Rectal smooth muscle tissue (tissue), 1 donor: ENCODE results near the gene FHOD3.

ENCODE experiments used
- H3K27ac ChIP-seq: one replicate; pipeline ENCODE4 v1.7.0; 2013; ENCODE audit warnings: low read depth, low read length, inconsistent platforms
- H3K27me3 ChIP-seq: one replicate; pipeline ENCODE4 v1.7.0; 2013; ENCODE audit warnings: low read length; ENCODE audit not compliant: control insufficient read depth, insufficient read depth
- H3K36me3 ChIP-seq: one replicate; pipeline ENCODE4 v1.7.0; 2013; ENCODE audit warnings: low read length; ENCODE audit not compliant: control insufficient read depth, insufficient read depth
- H3K4me1 ChIP-seq: one replicate; pipeline ENCODE4 v1.7.0; 2013; ENCODE audit warnings: low read length; ENCODE audit not compliant: control insufficient read depth, insufficient read depth
- H3K4me3 ChIP-seq: one replicate; pipeline ENCODE4 v1.7.0; 2013; ENCODE audit warnings: low read length
- H3K9ac ChIP-seq: one replicate; pipeline ENCODE4 v1.7.0; 2013; ENCODE audit warnings: low read length

Gene FHOD3

DNA sequence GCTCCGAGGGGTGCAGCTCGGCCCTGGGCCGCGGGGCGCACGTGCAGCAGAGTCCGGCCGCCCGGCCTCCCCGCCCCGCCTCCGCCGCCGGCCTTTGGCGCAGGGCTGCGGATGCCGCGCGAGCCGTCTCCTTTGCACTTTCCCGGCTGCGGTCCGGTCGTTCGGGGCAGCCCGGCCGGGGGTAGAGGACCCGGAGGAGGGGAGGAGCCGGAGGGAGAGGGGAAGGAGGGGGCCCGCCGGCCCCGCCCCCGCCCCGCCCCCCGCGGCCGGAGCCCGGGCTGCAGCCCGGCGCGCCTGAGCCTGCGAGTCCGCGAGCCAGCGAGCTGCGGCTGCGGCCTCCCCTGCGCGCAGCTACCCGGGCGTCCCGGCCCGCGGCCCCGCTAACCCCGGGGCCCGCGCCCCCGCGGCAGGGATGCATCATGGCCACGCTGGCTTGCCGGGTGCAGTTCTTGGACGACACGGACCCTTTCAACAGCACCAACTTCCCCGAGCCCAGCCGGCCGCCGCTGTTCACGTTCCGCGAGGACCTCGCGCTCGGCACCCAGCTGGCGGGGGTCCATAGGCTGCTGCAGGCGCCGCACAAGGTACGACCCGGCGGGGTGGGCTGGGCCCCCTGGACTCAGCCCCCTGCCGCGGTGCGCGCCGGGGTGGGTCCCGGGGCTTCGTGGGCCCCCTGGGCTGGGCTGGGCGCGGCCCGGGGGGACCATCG is at the start of gene FHOD3:
TSS of gene FHOD3 (plus strand) at position 297 of the 709 bp plus-strand sequence. CDS start at position 420, 123 bp downstream.
- Histone ChIP-seq H3K27me3 (no peaks in the 10 kb centered on the region), H3K4me1 (no peaks in the 10 kb centered on the region), H3K36me3 (no peaks in the 10 kb centered on the region), H3K27ac (no peak within 1 kb of the TSS), H3K4me3 (peak within 1 kb of the TSS; percentile 68), H3K9ac (no peak within 1 kb of the TSS)

DNA sequence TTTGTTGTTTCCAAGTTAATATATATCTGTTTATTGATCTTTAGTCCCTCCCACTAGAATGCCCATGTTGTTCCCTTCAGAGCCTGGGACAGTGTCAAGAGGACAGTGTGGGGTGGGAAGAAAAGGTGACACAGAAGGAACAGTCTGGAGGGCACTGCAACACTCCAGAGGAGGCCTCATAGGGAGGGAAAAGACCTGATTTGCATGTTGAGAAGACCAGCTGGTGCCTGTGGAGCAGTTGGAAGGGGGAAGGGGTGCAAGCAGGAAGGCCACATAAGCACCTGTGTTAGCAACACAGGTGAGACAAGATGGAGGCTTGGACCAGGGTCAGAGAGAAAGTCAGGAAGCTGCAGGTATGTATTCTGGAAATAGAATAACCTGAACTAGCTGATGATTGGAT is 48.1 kb upstream of the FHOD3 start:
- Histone ChIP-seq H3K27ac (no peak overlapping the region), H3K27me3 (no peaks in the 10 kb centered on the region), H3K36me3 (no peaks in the 10 kb centered on the region), H3K4me3 (no peak overlapping the region), H3K4me1 (no peaks in the 10 kb centered on the region), H3K9ac (no peak overlapping the region)

DNA sequence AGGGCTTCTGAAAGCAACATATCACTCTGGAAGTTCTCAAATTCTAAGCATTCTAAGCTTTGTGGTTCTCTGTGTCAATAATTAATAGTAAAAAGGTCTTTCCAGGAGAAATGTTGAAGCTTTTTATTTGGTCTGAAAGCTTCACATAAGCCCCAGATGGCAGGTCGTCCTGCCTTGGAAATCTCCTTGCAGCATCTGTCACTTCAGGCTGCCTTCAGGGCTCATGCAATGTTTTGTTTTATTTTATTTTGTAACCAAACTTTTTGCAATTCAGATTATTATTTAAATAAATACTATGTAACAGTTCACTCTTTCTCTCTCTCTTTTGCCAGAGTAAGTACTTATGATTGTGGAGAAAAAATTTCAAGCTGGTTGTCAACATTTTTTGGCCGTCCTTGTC is 46.7 kb upstream of the FHOD3 start:
- Histone ChIP-seq H3K27me3 (no peaks in the 10 kb centered on the region), H3K4me1 (no peaks in the 10 kb centered on the region), H3K4me3 (no peak overlapping the region)

DNA sequence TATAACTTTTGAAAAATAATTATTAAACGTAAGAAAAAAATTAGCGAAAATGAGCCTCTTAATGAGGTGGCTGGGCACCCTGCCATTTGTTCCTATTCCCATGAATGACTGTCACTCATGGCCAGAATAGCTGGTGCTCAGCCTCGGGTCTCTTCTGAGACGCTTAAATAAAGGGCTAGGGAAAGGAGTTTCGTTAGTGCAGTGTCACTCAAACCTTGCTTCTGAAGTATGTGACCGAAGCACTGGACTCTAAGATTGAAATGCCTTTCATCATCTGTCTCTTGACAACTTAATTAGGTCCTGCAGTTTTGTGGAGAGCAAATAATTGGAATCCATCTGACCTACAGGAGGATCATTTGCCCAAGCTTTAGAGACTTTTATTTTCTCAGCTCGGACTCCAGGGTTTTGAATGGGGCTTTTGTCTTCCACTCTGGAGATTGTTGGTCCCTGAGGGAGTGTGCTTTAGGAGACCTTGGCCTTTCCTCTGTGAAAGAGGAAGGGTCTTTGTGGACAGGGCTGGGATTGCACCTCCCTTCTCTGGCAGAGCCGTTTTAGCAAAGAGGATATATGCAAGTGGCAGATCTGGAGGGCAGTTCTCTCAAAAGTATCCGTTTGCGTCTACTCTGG is 42.3 kb upstream of the FHOD3 start:
- Histone ChIP-seq H3K4me1 (no peaks in the 10 kb centered on the region), H3K27me3 (no peaks in the 10 kb centered on the region), H3K4me3 (no peak overlapping the region), H3K36me3 (no peaks in the 10 kb centered on the region), H3K27ac (no peak overlapping the region), H3K9ac (no peak overlapping the region)

More for the DNA sequence above, 46.7 kb upstream of the FHOD3 start:
- no peaks in the 10 kb centered on the region for H3K36me3 ChIP-seq
- H3K9ac ChIP-seq, result no peak overlapping the region
- H3K27ac ChIP-seq, result no peak overlapping the region

DNA sequence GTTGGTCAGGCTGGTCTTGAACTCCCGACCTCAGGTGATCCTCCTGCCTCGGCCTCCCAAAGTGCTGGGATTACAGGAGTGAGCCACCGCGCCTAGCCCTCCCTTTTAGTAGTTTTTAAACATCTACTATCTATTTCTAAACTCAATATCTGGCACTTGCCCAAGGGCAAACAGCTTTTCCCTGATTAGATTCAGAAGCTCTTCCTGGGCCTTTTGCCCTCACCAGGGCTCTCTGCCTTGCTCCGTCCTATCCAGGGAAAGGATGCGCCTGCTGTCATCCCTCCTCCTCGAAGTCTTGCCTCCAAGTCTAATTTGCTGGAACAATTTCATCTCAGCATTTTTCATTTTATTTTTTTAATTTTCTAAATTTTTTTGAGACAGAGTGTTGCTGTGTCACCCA is 41.4 kb upstream of the FHOD3 start:
- H3K36me3 ChIP-seq, result no peaks in the 10 kb centered on the region
- no peak overlapping the region for H3K4me3 ChIP-seq
- H3K9ac ChIP-seq, result no peak overlapping the region
- H3K4me1 ChIP-seq, result no peaks in the 10 kb centered on the region
- H3K27ac ChIP-seq, result no peak overlapping the region
- H3K27me3 ChIP-seq, result no peaks in the 10 kb centered on the region

DNA sequence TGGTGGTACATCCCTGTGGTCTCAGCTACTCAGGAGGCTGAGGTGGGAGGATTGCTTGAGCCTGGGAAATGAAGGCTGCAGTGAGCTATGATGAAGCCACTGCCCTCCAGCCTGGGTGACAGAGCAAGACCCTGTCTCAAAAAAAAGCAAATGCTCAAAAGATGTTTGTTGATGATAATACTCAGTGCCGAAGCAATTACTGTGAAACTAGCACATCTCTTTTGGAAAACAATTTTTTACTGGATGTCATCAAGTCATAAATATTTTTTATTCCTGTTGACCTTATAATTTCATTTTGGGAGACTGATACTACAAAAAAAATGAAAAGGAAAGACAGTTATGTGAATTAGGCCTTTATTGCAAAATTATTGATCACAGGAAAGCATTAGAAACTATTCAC is 34.5 kb upstream of the FHOD3 start:
- Histone ChIP-seq H3K4me3 (no peak overlapping the region), H3K4me1 (no peaks in the 10 kb centered on the region), H3K27me3 (no peaks in the 10 kb centered on the region), H3K9ac (no peak overlapping the region), H3K27ac (no peak overlapping the region), H3K36me3 (no peaks in the 10 kb centered on the region)

DNA sequence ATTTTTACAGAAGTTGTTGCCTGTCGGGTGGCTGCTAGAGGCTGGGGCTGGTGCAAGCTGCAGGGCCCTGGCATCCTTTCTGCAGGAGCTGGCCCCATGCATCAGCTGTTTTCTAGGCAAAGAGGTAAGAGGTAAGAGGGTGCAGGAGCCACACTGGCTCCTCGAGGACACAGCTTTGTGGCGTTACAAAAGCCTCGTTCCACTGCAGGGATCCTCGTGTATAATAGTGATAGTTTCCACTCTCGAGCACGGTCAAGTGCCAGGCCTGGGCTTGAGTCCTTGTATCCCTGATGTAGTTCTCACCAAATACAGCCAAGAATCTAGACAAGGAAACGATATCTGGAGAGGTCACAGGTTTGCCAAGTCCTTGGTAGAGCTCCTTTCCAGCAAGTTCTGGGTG is 33.2 kb upstream of the FHOD3 start:
- Histone ChIP-seq H3K4me3 (no peak overlapping the region), H3K4me1 (no peaks in the 10 kb centered on the region), H3K9ac (no peak overlapping the region), H3K27ac (no peak overlapping the region), H3K27me3 (no peaks in the 10 kb centered on the region), H3K36me3 (no peaks in the 10 kb centered on the region)

DNA sequence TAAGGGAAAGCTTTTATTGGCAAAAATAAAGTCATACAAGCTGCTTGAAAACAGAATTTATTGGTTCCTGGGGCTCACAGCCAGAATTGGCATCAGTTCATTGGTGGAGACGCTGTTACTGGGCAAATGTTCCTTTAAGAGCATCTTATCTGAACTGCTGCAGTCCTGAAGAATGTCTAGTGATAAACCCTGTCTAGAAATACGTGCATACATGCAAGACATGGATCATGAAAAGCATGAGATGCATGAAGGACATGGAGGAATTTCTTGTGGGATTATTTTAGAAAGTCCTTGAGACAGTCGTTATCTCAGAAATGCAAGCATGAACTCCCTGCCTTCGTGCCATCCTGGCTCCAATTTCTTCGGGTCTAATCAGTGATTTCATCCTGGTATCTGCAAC is 32.5 kb upstream of the FHOD3 start:
- no peak overlapping the region for H3K9ac ChIP-seq
- no peak overlapping the region for H3K4me3 ChIP-seq
- H3K4me1 ChIP-seq, result no peaks in the 10 kb centered on the region
- H3K36me3 ChIP-seq, result no peaks in the 10 kb centered on the region
- H3K27ac ChIP-seq, result no peak overlapping the region
- H3K27me3 ChIP-seq, result no peaks in the 10 kb centered on the region

DNA sequence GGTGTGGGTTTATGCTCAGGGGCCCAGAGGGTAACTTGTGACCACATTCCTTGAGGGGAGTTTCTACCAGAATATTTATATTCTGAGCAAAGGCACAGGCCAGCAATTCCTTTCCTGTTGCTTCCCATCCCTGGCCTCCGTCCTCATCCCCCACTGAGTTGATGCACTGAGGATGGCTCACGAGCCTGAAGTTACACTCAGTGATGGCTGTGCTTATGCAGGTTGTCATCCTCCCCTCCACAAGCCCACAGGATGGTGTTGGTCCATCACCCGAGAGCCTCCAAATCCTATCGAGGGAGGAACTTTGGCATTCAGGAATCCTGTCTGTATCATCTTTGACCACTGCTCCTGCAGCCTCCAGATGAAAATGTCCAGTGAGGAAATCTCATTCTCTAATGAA is 28.4 kb upstream of the FHOD3 start:
- Histone ChIP-seq H3K27ac (no peak overlapping the region), H3K4me1 (no peaks in the 10 kb centered on the region), H3K4me3 (no peak overlapping the region), H3K9ac (no peak overlapping the region), H3K36me3 (no peaks in the 10 kb centered on the region), H3K27me3 (no peaks in the 10 kb centered on the region)

DNA sequence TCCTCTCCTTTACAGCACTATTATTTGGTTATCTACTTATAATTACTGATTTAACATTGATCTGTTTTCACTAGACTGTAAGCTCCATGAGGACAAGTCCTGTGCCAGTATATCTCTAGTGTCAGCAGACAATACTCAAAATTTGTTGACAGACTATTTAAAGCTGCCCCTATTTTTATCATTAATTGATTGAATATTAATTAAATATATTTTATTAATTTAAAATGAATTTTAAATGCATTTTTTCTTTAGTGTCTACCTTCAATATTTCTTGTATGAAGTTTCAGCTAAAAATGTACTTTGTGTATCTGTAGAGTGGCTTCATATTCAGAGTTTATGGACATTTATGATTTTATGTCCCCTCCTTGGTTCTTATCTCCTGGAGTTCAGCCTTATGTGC is 26.4 kb upstream of the FHOD3 start:
- Histone ChIP-seq H3K4me3 (no peak overlapping the region), H3K27ac (no peak overlapping the region), H3K4me1 (no peaks in the 10 kb centered on the region), H3K36me3 (no peaks in the 10 kb centered on the region), H3K27me3 (no peaks in the 10 kb centered on the region), H3K9ac (no peak overlapping the region)

DNA sequence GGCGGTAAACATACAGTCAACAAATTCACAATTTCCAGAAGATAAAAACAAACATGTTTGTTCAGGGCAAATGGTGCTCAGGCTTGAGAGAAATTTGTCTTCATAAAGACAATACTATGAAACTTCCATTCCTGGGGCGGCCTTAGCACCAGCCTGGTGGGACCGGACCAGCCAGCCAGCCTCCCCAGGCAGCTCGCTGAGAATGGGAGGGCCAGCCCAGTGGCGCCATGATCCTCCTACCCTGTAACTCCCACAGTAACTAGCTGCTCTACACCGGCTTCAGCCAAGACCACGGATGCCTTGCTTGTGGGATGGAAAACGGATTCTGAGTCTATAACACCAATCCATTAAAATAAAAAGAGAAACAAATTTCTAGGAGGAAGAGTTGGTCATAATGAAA is 24.2 kb upstream of the FHOD3 start:
- Histone ChIP-seq H3K4me1 (no peaks in the 10 kb centered on the region), H3K27me3 (no peaks in the 10 kb centered on the region), H3K4me3 (no peak overlapping the region), H3K9ac (no peak overlapping the region), H3K27ac (no peak overlapping the region), H3K36me3 (no peaks in the 10 kb centered on the region)

DNA sequence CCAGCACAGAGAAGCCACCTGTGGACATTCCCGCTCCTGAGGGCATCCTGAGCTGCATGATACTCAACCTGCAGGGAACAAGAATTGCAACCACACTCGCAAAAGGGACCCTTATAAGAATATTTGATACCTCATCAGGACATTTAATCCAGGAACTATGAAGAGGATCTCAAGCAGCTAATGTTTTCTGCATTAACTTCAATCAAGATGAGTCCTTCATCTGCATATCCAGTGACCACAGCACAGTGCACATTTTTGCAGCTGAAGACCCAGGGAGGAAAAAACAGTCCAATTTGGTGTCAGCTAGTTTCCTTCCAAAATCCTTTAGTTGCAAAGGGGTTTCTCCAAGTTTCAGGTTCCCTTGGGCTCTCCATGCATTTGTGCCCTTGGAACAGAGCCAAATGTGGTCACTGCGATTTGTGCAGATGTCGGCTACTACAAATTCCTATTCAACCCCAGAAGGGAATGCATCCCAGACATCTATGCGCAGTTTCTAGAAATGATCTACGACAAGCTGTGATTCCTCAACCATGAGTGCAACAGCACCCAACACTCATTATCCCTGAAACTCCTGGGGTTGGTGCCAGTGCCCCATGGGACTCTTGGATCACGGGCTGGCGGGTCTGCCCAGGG is 23.3 kb upstream of the FHOD3 start:
- Histone ChIP-seq H3K36me3 (no peaks in the 10 kb centered on the region), H3K4me3 (no peak overlapping the region)

DNA sequence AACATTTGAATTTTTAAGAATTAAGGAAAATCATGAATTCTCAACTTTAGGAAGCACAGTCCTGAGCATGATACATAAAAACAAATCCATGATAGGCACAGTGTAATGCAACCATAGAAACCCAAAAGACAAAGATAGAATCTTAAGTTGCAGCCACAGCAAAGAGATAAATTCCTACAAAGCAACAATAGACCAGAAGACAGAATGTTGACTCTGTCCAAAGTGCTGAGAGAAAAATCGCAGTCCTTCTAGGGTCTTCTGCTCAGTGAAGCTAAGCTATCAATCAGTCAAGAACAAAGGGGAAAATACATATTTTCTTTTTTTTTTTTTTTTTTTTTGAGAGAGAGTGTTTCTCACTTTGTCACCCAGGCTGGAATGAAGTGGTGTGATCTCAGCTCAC is 22.0 kb upstream of the FHOD3 start:
- no peaks in the 10 kb centered on the region for H3K27me3 ChIP-seq
- no peak overlapping the region for H3K4me3 ChIP-seq
- H3K9ac ChIP-seq, result no peak overlapping the region
- H3K4me1 ChIP-seq, result no peaks in the 10 kb centered on the region
- no peaks in the 10 kb centered on the region for H3K36me3 ChIP-seq
- no peak overlapping the region for H3K27ac ChIP-seq

More for the DNA sequence above, 23.3 kb upstream of the FHOD3 start:
- Histone ChIP-seq H3K27ac (no peak overlapping the region), H3K9ac (no peak overlapping the region), H3K4me1 (no peaks in the 10 kb centered on the region), H3K27me3 (no peaks in the 10 kb centered on the region)
